Dedifferentiated amniotic fluid mesenchymal stem cell (primary cell): ENCODE results near the gene TAF13.
"Not testable (repeated sequence)": the region's sequence is repeated elsewhere in the genome, so short reads cannot be mapped to it uniquely, and the experiment has no call there.

Experiments used
- DNase-seq: peaks from one replicate; pipeline ENCODE4 v3.0.0-alpha.2; 2016; ENCODE audit errors: extremely low spot score

Gene TAF13

DNA sequence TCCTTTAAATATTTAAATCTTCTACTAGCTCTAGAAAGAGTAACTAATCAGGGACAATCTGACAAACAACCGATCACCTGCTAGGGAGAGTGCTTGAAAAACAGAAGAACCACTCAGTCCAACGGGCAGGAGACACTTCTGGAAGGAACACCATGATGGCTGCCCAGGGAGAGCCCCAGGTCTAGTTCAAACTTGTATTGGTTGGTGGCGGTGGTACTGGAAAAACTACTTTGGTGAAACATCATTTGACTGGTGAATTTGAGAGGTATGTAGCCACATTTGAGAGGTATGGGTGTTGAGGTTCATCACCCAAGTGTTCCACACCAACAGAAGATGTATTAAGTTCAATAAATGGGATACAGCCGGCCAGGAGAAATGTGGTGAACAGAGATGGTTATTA, 29.1 kb downstream of the TAF13 start:
- no peak for DNase-seq

DNA sequence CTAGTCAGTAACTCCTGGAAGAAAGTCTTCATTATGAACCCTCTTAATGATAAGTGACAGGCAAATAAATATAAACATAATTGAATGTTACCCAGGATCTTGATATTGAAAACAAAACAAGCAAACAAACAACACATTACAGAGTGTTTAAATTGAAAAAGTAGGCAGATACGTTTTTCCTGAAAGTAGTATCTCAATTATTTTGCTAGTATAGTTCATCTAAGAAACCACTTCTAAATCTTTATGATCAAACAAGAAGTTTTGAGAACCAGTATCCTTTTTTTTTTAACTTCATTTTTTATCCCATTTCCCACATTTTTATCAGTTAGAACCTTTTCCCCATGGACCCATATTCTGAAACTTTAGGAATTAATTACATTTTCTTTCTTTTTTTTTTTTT, 30.2 kb downstream of the TAF13 start:
- DNase-seq, result no peak

DNA sequence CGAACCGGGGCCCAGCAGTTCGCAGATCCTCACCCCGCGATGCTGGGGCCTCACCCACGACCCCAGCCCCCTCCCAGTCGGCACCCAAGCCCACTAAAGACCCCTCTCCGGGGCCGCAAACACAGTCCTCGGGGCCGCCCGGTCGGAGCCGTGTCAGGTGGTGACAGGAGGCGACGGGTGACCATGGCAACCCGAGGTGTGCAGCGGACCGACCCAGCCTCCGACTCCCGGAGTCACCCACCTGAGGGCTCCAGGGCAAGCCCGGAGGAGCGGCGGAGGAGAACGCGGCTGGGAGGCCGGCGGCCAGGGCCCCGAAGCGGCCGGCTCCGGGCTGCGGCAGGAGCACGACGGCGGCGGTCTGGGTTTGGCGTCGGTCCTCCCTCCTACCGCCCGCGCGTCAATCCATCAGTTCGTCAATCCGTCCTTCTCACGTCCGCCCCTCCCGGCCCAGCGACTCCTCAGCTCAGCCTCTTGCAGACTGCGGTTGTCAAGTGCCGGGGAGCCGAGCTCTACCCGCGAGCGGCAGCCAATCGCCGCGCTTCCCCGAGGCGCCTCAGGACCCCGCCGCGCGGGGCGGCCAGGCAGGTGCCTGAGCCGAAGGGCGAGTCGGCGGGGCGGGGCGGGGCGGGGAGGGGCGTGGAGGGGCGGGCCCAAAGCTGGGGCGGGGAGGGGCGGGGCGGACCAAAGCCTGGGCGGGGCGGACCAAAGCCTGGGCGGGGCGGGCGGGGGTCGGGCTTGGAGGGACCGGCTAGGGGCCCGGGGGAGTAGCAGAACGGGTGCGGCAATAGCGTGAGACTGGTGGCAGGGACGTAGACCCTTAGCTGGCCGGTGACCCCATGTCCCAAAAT, 34.0 kb downstream of the TAF13 start, which contains the start of gene WDR47:
TSS of gene WDR47 (minus strand) at position 482 of the 848 bp plus-strand sequence. CDS start 18,590 bp downstream, outside the sequence.
- peak; percentile 92 for DNase-seq

DNA sequence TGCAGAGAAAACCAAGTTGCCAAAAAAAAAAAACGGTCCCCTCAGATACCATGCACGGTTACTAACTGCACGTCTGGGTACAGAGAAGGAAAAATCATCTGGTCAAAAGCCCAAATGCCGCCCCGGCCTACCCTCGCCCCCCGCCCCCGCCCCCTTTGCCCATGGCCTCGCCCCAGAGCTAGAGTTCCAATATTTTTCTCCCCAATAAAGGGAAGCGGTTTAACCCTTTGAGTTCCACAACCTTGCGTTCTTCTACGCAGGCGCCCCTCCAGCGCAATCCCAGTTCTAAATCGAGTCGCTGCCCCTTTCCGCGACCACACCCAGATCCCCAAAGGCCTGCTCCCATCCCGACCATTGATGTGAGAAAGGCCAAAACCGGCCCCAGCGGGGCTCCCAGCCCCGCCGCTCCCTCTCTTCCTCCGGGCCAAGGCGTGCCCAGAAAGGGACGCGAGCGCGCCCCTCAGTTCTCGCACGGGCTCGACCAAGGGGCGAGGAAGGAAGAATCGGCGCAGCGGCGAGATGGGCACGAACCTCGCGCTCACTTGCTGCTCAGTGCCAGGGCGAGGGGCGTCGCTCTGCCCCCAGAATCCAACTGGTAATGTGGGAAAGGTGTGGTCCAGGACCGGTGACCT, 34.7 kb downstream of the TAF13 start:
- peak; percentile 17 for DNase-seq

DNA sequence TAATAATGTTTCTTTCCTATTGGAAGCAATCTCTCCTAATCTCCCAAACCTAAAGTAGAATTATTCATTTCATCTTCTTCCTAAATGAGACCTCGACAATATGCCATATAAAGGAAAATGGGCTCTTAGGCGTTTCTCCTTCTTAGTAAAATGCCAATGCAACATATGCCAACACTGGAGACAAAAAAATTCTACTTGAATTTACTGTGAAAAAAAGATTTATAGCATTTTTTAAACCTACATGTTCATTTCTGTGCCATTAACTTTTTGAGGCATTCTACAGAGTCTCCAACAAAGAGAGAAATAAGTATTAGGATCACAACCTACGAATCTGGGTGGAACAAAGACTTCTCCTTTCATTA, 35.2 kb downstream of the TAF13 start:
- no peak for DNase-seq

DNA sequence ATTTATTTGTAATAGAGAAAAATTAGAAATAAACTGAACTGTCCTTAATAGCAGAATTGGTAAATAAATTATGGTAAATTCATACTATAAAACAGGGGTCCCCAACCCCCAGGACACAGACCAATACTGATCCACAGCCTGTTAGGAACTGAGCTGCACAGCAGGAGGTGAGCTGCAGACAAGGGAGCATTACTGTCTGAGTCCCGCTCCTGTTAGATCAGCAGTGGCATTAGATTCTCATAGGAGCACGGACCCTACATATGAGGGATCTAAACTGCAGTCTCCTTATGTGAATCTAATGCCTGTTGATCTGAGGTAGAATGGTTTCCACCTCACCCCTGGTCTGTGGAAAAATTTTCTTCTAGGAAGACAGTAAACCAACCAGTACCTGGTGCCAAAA, 41.4 kb downstream of the TAF13 start:
- DNase-seq, result no peak

DNA sequence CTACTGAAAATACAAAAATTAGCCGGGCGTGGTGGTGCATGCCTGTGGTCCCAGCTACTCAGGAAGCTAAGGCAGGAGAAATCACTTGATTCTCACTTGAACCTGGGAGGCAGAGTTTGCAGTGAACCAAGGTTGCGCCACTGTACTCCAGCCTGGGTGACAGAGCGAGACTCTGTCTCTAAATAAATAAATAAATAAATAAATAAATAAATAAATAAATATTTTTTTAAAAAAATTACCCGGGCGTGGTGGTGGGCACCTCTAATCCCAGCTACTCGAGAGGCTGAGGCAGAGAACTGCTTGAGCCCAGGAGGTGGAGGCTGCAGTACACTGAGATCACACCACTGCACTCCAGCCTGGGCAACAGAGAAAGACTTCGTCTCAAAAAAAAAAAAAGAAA, 46.3 kb downstream of the TAF13 start:
- not testable (repeated sequence) for DNase-seq

DNA sequence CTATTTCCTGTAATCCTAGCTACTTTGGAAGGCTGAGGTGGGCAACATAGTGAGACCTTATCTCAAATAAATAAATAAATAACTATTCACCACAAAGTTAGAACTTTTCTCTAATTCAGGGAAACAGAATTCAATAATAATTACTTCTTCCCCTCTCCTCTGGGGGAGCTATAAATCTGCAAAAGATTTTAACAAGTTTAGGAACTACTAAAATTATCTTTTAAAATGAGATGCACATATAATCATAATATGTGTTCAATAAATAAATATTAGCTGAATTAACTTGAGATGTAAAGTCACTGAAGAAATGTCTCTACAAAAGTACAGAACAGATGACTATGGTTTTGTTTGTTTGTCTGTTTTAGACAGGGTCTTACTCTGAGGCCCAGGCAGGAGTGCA, 48.0 kb downstream of the TAF13 start:
- no peak for DNase-seq

DNA sequence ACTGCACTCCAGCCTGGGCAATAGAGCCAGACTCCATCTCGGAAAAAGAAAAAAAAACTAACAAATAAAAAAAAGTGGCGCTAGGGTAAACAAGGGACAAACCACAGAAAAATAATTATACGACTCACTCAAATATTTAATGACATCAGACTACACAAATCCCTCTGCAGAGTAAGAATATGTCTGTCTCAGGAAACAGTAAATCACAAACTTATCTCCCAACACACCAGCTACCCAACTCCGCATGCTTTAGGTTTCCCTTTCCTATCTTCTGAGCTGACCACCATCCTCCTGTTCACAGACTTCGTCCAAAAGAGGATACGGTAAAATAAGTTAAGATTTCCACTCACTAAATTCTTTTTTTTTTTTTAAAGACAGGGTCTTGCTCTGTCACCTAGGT, 50.1 kb downstream of the TAF13 start:
- DNase-seq, result no peak

DNA sequence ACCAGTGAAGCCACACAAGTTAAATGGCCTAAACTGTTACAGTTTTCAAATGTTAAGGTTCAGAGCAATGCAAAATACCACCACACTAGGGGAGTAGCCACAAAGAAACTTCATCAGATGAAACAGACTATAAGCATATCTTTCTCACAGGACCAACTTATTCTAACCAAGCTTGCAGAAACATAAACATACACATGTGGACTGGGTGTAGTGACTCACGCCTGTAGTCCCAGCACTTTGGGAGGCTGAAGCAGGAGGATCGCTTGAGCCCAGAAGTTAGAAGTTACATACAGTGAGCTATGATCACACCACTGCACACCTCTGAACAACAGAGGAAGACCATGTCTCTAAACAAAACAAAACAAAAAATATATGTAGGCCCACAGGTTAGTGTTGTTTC, 51.2 kb downstream of the TAF13 start:
- DNase-seq, result no peak

DNA sequence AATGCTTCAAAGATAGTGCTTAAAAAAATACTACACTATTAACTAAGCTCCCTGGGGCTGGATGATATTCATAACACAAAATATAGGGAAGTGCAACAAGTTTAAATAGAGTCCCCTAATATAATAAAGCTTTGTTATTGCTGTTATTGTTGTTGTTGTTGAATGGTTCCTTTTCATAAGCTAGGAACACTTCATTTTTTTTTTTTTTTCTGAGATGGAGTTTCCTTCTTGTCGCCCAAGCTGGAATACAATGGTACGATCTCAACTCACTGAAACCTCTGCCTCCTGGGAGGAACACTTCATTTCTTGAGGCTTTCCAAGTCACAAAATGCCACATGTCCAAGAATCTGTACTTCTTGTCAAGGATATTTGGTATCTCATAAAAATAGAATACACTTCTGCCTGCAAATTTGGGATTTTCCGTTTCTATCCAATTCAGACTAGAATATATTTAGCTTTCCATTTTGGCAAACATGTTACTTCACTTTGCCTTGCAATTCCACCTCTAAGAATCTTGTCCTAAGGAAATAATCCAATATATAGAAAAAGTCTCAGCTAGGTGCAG, 55.0 kb downstream of the TAF13 start:
- DNase-seq, result no peak

DNA sequence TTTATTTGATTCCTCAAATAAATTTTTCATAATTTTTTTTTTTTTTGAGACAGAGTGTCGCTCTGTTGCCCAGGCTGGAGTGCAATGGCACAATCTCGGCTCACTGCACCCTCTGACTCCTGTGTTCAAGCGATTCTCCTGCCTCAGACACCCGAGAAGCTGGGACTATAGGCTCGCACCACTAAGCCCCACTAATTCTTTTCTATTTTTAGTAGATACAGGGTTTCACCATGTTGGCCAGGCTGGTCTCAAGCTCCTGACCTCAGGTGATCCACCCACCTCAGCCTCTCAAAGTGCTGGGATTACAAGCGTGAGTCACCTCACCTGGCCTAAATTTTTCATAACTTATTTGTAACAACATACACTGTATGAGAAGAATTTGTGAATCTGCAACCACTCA, 58.1 kb downstream of the TAF13 start:
- DNase-seq, result not testable (repeated sequence)

DNA sequence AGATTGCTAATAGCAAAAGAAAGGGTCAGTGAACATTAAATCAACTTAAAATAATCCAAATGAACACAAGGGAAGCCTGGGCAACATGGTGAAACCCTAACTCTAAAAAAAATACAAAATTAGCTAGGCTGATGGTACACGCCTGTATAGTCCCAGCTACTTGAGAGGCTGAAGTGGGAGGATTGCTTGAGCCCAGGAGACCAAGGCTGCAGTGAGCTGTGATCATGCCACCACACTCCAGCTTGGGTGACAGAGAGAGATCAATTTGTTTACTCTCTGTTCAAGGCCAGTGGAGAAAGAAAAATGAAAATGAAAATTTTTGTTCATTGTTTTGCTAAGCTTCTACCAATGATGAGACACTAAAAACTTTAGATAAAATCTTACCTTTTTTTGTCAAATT, 58.7 kb downstream of the TAF13 start:
- DNase-seq, result no peak
